Nephron (organoid): ENCODE results near the gene IRX6.

Experiments
- H3K27ac Mint-ChIP-seq, 3 experiments: 2 replicates each; pipeline ENCODE4 v1.8.0; 2020; ENCODE audit warnings: mixed read lengths in 3 of 3, mild to moderate bottlenecking in 2 of 3, moderate library complexity in 1 of 3
- H3K27me3 Mint-ChIP-seq: 2 replicates; pipeline ENCODE4 v1.8.0; 2021; ENCODE audit warnings: low read depth, mild to moderate bottlenecking, moderate library complexity, mixed read lengths
- H3K36me3 Mint-ChIP-seq: 2 replicates; pipeline ENCODE4 v1.8.0; 2020; ENCODE audit warnings: low read depth, mixed read lengths
- H3K4me1 Mint-ChIP-seq: 2 replicates; pipeline ENCODE4 v1.8.0; 2020; ENCODE audit warnings: mixed read lengths
- H3K4me3 Mint-ChIP-seq, 3 experiments: 2 replicates each; pipeline ENCODE4 v1.8.0; 2020; ENCODE audit warnings: mild to moderate bottlenecking in 3 of 3, mixed read lengths in 3 of 3, moderate library complexity in 2 of 3
- H3K9me3 Mint-ChIP-seq: 2 replicates; pipeline ENCODE4 v1.8.0; 2020; ENCODE audit warnings: mixed read lengths
- TF ChIP-seq, protein P1 (sequence below), 3 experiments: fragments of 200-600 bp; sonication (generic); IDR thresholded peaks; one replicate each; pipeline ENCODE4 v1.5.0; 2021; ENCODE audit warnings: antibody characterized with exemption in 3 of 3; ENCODE audit not compliant: unreplicated experiment in 3 of 3

The IRX6 gene

DNA sequence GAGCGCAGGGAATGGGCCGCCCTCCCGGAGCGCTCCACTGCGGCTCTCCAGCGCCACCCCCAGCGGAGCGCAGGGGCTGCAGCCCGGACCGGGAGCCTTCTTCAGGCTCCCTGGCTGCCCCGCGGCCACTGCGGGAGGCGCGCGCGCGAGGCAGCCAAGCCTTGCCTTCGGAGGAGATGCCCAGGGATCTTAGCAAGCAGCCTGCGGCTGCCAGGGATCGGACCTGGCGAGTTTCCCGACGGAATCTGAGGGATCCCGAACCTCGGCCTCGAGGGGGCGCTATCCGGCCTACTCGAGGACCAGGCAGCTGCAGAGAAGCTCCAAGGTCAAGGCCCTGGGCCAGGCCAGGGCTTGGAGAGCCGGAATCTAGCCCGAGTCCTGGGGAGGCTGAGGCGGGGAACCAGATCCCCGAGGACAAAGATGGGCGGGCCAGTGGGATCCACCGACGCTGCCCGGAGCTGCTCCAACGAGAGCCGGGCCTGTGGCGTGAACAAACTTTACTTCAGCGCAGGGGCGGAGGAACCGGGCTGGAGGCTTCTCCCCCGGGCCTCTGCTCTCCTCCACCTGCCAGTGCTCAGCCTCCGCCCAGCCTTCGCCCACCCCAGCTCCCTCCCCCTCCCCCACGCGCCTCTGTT lies at the start of gene IRX6:
TSS of gene IRX6 (plus strand) at position 567 of the 635 bp plus-strand sequence. CDS start 889 bp downstream, outside the sequence.
- Mint-ChIP-seq H3K4me1 (peaks cover 9% of the 10 kb centered on the region), H3K9me3 (no peaks in the 10 kb centered on the region), H3K4me3 (peak within 1 kb of the TSS; percentile 81 to 83 (median 82)), H3K36me3 (no peaks in the 10 kb centered on the region), H3K27ac (peak within 1 kb of the TSS in 1 of 3 experiments; percentile 38), H3K27me3 (peaks cover 98% of the 10 kb centered on the region)
- TF ChIP-seq, protein P1, sequence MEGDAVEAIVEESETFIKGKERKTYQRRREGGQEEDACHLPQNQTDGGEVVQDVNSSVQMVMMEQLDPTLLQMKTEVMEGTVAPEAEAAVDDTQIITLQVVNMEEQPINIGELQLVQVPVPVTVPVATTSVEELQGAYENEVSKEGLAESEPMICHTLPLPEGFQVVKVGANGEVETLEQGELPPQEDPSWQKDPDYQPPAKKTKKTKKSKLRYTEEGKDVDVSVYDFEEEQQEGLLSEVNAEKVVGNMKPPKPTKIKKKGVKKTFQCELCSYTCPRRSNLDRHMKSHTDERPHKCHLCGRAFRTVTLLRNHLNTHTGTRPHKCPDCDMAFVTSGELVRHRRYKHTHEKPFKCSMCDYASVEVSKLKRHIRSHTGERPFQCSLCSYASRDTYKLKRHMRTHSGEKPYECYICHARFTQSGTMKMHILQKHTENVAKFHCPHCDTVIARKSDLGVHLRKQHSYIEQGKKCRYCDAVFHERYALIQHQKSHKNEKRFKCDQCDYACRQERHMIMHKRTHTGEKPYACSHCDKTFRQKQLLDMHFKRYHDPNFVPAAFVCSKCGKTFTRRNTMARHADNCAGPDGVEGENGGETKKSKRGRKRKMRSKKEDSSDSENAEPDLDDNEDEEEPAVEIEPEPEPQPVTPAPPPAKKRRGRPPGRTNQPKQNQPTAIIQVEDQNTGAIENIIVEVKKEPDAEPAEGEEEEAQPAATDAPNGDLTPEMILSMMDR (IDR thresholded peaks at IDR 0.05; ENCODE audit: unreplicated experiment in 3 of 3), result peak; percentile 31 to 81 (median 59)

DNA sequence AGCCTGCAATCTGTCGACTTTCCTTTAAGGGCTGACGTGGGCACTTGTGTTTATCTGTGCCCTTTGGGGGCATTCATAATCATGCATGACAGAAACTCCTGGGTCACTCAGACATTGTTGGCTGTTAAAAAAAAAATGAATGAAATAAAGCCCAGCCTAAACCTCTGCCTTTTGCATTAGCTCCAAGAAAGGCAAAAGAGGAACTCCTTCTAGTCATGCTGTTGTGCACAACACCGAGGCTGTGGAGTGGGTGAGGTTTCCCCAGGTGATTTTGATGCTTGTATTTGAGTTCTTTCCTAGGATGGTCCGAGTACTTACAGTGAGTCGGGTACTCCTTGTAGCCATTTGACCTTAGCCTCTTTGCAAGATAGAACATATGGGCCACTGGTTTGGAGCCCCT lies 49.6 kb upstream of the IRX6 start:
- Mint-ChIP-seq H3K4me3 (no peak overlapping the region), H3K27me3 (peaks cover 32% of the 10 kb centered on the region), H3K27ac (no peak overlapping the region), H3K4me1 (no peaks in the 10 kb centered on the region), H3K9me3 (no peaks in the 10 kb centered on the region), H3K36me3 (no peaks in the 10 kb centered on the region)
- TF ChIP-seq, protein P1 (IDR thresholded peaks at IDR 0.05; ENCODE audit: unreplicated experiment in 3 of 3), result no peak

DNA sequence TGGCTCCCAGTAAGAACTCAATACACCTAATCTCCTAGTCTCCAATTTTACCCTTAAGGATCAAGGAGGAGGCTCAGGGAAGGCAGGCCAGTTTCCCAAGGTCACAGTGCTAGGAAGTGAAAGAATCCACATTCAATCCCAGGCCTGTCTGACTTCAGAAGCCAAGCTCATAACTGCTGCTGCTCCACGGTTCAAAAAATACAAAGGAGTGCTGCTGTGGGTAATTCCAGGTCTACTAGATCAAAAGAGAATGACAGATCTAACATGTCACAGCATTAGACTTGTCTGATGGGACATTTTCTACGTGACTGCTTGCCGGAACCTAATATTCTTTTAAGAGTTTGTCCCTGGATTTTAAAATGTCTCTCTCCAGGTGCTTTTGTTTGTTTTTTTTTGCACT lies 48.8 kb upstream of the IRX6 start:
- TF ChIP-seq, protein P1 (IDR thresholded peaks at IDR 0.05; ENCODE audit: unreplicated experiment in 3 of 3), result no peak
- Mint-ChIP-seq H3K27ac (no peak overlapping the region), H3K27me3 (peaks cover 32% of the 10 kb centered on the region), H3K4me1 (no peaks in the 10 kb centered on the region), H3K36me3 (no peaks in the 10 kb centered on the region), H3K9me3 (no peaks in the 10 kb centered on the region), H3K4me3 (no peak overlapping the region)

DNA sequence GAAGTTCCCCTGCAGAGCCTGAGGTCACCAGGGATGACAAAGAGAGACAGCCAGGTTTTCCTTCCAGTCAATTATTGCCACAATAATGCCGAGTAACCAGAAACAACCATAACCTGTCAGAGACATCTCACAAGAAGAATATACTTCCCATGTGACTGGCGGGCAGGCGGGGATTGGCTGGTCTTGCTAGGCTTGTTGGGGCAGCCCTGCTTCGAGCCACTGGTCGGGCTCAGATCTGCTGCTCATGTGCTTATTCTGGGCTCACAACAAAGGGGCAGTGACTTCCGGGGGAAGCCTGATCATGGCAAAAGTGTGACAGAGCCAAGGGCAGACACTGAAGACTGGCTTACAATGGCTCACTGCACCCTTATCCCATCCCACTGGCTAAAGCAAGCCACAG lies 48.1 kb upstream of the IRX6 start:
- Mint-ChIP-seq H3K9me3 (no peaks in the 10 kb centered on the region), H3K27ac (no peak overlapping the region), H3K36me3 (no peaks in the 10 kb centered on the region), H3K4me1 (no peaks in the 10 kb centered on the region), H3K27me3 (peaks cover 32% of the 10 kb centered on the region), H3K4me3 (no peak overlapping the region)
- TF ChIP-seq, protein P1 (IDR thresholded peaks at IDR 0.05; ENCODE audit: unreplicated experiment in 3 of 3), result no peak

DNA sequence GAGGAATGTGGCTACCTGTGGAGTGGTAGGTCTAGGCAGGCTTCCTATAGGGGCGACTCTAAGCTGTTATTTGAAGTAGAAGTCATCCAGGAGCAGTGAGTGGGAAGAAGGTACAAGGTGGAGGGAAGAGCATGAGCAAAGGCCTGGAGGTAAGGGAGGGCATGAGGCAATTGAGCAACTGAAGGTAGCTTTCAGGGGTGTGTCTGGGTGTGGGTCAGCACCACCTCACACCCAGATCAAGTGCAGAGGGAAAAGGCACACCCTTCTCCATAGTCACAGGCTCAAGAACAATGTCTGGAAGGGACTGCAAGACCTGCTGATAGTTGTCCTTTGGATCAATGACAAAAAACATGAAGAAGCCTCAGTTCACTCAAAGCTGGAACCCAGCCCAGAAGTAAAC lies 46.5 kb upstream of the IRX6 start:
- H3K4me1 Mint-ChIP-seq, result no peaks in the 10 kb centered on the region
- no peak overlapping the region for H3K4me3 Mint-ChIP-seq
- no peaks in the 10 kb centered on the region for H3K9me3 Mint-ChIP-seq
- no peak overlapping the region for H3K27ac Mint-ChIP-seq
- no peaks in the 10 kb centered on the region for H3K36me3 Mint-ChIP-seq
- H3K27me3 Mint-ChIP-seq, result peaks cover 30% of the 10 kb centered on the region
- TF ChIP-seq, protein P1 (IDR thresholded peaks at IDR 0.05; ENCODE audit: unreplicated experiment in 3 of 3), result no peak

DNA sequence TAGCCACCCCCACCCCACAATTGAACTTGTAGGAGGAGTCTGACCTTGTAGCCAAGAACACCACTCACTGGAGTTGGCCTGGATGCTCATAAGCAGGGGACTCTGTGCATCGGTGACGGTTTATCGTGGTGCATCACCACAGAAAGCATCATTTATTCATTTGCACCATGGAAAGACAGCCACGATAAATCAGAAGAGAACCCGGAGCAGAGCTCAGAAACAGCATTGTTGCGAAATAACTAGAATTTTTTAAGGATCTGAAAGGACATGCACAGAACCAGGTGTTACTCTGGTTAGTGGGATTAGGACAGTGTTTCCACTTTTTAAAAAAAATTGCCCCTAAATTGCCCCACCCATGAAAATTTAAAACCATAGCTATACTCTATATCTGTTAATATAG lies 44.4 kb upstream of the IRX6 start:
- TF ChIP-seq, protein P1 (IDR thresholded peaks at IDR 0.05; ENCODE audit: unreplicated experiment in 3 of 3), result no peak
- H3K4me1 Mint-ChIP-seq, result peaks cover 5% of the 10 kb centered on the region
- H3K4me3 Mint-ChIP-seq, result no peak overlapping the region
- no peak overlapping the region for H3K27ac Mint-ChIP-seq
- H3K9me3 Mint-ChIP-seq, result no peaks in the 10 kb centered on the region
- H3K36me3 Mint-ChIP-seq, result no peaks in the 10 kb centered on the region
- H3K27me3 Mint-ChIP-seq, result peaks cover 24% of the 10 kb centered on the region
